K562 (cell line): ENCODE results near the gene MIEN1. TPM values are rescaled to one million over a fixed set of nuclear protein-coding genes. Genes with fewer than 3 reads are reported as not detected.

Experiments used
- ATF1 ChIP-seq, 2 experiments: fragments of 450-650 bp in 1 of 2; IDR thresholded peaks; 2 replicates each; pipeline ENCODE4 v1.6.1; 2016; ENCODE audit warnings: missing compliant biosample characterization in 1 of 2, missing genetic modification characterization in 1 of 2
- CHCHD3 ChIP-seq: fragments of 250-450 bp; sonication (Bioruptor Pico); IDR thresholded peaks from 2 replicates; pipeline ENCODE4 v2.1.2; 2022; ENCODE audit warnings: mild to moderate bottlenecking
- CREM ChIP-seq: IDR thresholded peaks from 2 replicates; pipeline ENCODE4 v1.6.1; 2014; ENCODE audit warnings: antibody characterized with exemption, low read depth
- EGR1 ChIP-seq: fragments of 450-650 bp; conservative IDR thresholded peaks from 2 replicates; pipeline ENCODE4 v1.6.1; 2017; ENCODE audit warnings: mild to moderate bottlenecking
- ELK3 ChIP-seq: fragments of 450-650 bp; formaldehyde crosslinking; IDR thresholded peaks from 2 replicates; pipeline ENCODE4 v1.4.0; 2020; ENCODE audit warnings: mild to moderate bottlenecking
- KLF6 ChIP-seq: fragments of 250-450 bp; sonication (Bioruptor Pico); IDR thresholded peaks from 2 replicates; pipeline ENCODE4 v1.4.0; 2020; ENCODE audit warnings: mild to moderate bottlenecking, moderate library complexity, borderline replicate concordance
- LEF1 ChIP-seq: fragments of 450-650 bp; IDR thresholded peaks from 2 replicates; pipeline ENCODE4 v1.6.1; 2016; ENCODE audit warnings: mild to moderate bottlenecking
- MNT ChIP-seq, 2 experiments: fragments of 450-650 bp; conservative IDR thresholded peaks; 2 replicates each; pipeline ENCODE4 v1.6.1; 2017; ENCODE audit warnings: mild to moderate bottlenecking in 2 of 2, moderate library complexity in 2 of 2
- MTA3 ChIP-seq: fragments of 450-650 bp; formaldehyde crosslinking; IDR thresholded peaks from 2 replicates; pipeline ENCODE4 v1.6.1; 2017; ENCODE audit warnings: mild to moderate bottlenecking, borderline replicate concordance
- MYNN ChIP-seq, 2 experiments: sonication (generic); formaldehyde crosslinking in 1 of 2; IDR thresholded peaks; 2 replicates each; pipeline versions ENCODE4 v1.5.0 to v1.6.1; 2016 to 2020; ENCODE audit warnings: antibody characterized with exemption in 1 of 2, missing genetic modification reagents in 1 of 2
- NR2C1 ChIP-seq, 2 experiments: fragments of 450-650 bp; IDR thresholded peaks; 2 replicates each; pipeline ENCODE4 v1.6.1; 2017; ENCODE audit warnings: mild to moderate bottlenecking in 2 of 2, antibody characterized with exemption in 1 of 2, inconsistent platforms in 1 of 2, missing compliant biosample characterization in 1 of 2, missing genetic modification characterization in 1 of 2
- NRF1 ChIP-seq, 2 experiments: fragments of 450-650 bp; IDR thresholded peaks in 1 of 2; conservative IDR thresholded peaks in 1 of 2; 2 replicates each; pipeline ENCODE4 v1.6.1; 2014; ENCODE audit warnings: mild to moderate bottlenecking in 2 of 2
- PHF8 ChIP-seq: fragments of 200-600 bp; sonication (generic); IDR thresholded peaks from 2 replicates; pipeline ENCODE4 v1.6.1; 2012; ENCODE audit warnings: mixed run types, mild to moderate bottlenecking, inconsistent platforms, low read length, moderate library complexity, borderline replicate concordance
- RBFOX2 ChIP-seq: fragments of 200-400 bp; formaldehyde crosslinking; IDR thresholded peaks from 2 replicates; pipeline ENCODE4 v1.6.1; 2017; ENCODE audit warnings: low read depth, mild to moderate bottlenecking, low read length, moderate library complexity
- TAF9B ChIP-seq: fragments of 450-650 bp; IDR thresholded peaks from 2 replicates; pipeline ENCODE4 v1.6.1; 2018; ENCODE audit warnings: mild to moderate bottlenecking; ENCODE audit not compliant: partially characterized antibody
- TFAP4 ChIP-seq: sonication (generic); formaldehyde crosslinking; IDR thresholded peaks from 2 replicates; pipeline ENCODE4 v1.8.0; 2022; ENCODE audit warnings: missing genetic modification reagents, mild to moderate bottlenecking, moderate library complexity, borderline replicate concordance
- VEZF1 ChIP-seq: fragments of 200-800 bp; sonication (Bioruptor generic); IDR thresholded peaks from 2 replicates; pipeline ENCODE4 v1.6.1; 2017; ENCODE audit warnings: missing genetic modification characterization, missing compliant biosample characterization
- ZBED1 ChIP-seq: IDR thresholded peaks from 2 replicates; pipeline ENCODE4 v1.6.1; 2014
- ZNF395 ChIP-seq: fragments of 200-800 bp; sonication (Bioruptor generic); IDR thresholded peaks from 2 replicates; pipeline ENCODE4 v1.6.1; 2017; ENCODE audit warnings: missing genetic modification characterization, missing compliant biosample characterization
- polyA plus RNA-seq, 8 experiments: library from polyadenylated mRNA; depleted of rRNA in 4 of 8; stranded (reverse) in 5 of 8; unstranded in 3 of 8; fragments of >200 nt; fragmentation: Nextera tagmentation in 2 of 8; fragmentation: Illumina TruSeq in 1 of 8; extraction: Ambion mirVana in 2 of 8; extraction: Trizol in 1 of 8; gene quantifications; 2 replicates each; pipeline versions ENCODE4 v1.2.1 to v1.2.3, GENCODE V29; 2011 to 2014; ENCODE audit warnings: inconsistent platforms in 1 of 8, missing spikeins in 1 of 8
- total RNA-seq, 7 experiments: library from RNA; depleted of rRNA in 6 of 7; stranded (reverse); fragments of >200 nt in 6 of 7; fragmentation: Illumina TruSeq in 2 of 7; extraction: Trizol in 2 of 7; gene quantifications; 2 replicates each; pipeline versions ENCODE4 v1.2.1 to v1.2.3, GENCODE V29; 2011 to 2021; ENCODE audit warnings: low replicate concordance in 1 of 7

The MIEN1 gene
- total and polyA plus RNA-seq, 9 of the 15 experiments (the other 6 are each of a cell fraction or from before 2014, with no cell fraction given), result 61.3 to 142 (median 78.9) TPM

- peak; percentile 28; the same call in 1 of the 2 replicates for TF ChIP-seq MYNN (IDR thresholded peaks at IDR 0.05)
- TF ChIP-seq MYNN (CRISPR knock-in tag; IDR thresholded peaks at IDR 0.05), result no peak
- peak; percentile 66 for TF ChIP-seq EGR1
- TF ChIP-seq LEF1, result 0 out of 2 replicates have a peak, but pooled peaks have one; percentile 12
- peak; percentile 48 for TF ChIP-seq VEZF1
- TF ChIP-seq NRF1 (conservative IDR thresholded peaks at IDR 0.05 in 1 of 2, IDR thresholded peaks at IDR 0.05 in 1 of 2), result 0 out of 4 replicates have a peak, but pooled peaks of 1 of the 2 experiments have one; percentile 4
- peak; percentile 59; the same call in 1 of the 2 replicates for TF ChIP-seq KLF6 (CRISPR knock-in tag)
- no peak for TF ChIP-seq CHCHD3 (CRISPR knock-in tag)
- TF ChIP-seq TFAP4 (CRISPR knock-in tag), result peak; percentile 46; the same call in 1 of the 2 replicates
- peak; percentile 63 for TF ChIP-seq TAF9B
- peak; percentile 84 for TF ChIP-seq RBFOX2
- TF ChIP-seq ZNF395, result no peak
- TF ChIP-seq PHF8, result peak; percentile 62; the same call in 1 of the 2 replicates
- peak; percentile 40; the same call in 1 of the 2 replicates for TF ChIP-seq CREM
- peak; percentile 50; the same call in 1 of the 2 replicates for TF ChIP-seq NR2C1 (IDR thresholded peaks at IDR 0.05)
- TF ChIP-seq NR2C1 (tag; IDR thresholded peaks at IDR 0.05), result no peak
- peak in 1 of 2 experiments; percentile 55; a peak in 1 of 4 replicates for TF ChIP-seq MNT (conservative IDR thresholded peaks at IDR 0.05)
- TF ChIP-seq MTA3, result 0 out of 2 replicates have a peak, but pooled peaks have one; percentile 51
- no peak for TF ChIP-seq ELK3 (CRISPR knock-in tag)
- no peak for TF ChIP-seq ATF1 (CRISPR knock-in tag; IDR thresholded peaks at IDR 0.05)
- TF ChIP-seq ATF1 (tag; IDR thresholded peaks at IDR 0.05), result 0 out of 2 replicates have a peak, but pooled peaks have one; percentile 33
- TF ChIP-seq ZBED1, result 0 out of 2 replicates have a peak, but pooled peaks have one; percentile 36
Measured at GRCh38 chr17:39722965-39723848, 7.1 kb downstream of the MIEN1 start (continued).
